ENCODE data around the gene PPP6R1.

- no peak for TF ChIP-seq POLR2A (IDR thresholded peaks at IDR 0.05)
- no peak for TF ChIP-seq CTCF (IDR thresholded peaks at IDR 0.05)
Measured at GRCh38 chr19:55255618-55256423, 3.0 kb downstream of the PPP6R1 start.
